ENCODE data around the gene STX12. TPM values are rescaled to one million over a fixed set of nuclear protein-coding genes. Genes with fewer than 3 reads are reported as not detected.
"Not testable (repeated sequence)": the region's sequence is repeated elsewhere in the genome, so short reads cannot be mapped to it uniquely, and the experiment has no call there.

STX12 gene
- total and polyA plus RNA-seq, 5 donors from 2014 or later: 10.2 to 26.8 (median 12.8) TPM

DNA sequence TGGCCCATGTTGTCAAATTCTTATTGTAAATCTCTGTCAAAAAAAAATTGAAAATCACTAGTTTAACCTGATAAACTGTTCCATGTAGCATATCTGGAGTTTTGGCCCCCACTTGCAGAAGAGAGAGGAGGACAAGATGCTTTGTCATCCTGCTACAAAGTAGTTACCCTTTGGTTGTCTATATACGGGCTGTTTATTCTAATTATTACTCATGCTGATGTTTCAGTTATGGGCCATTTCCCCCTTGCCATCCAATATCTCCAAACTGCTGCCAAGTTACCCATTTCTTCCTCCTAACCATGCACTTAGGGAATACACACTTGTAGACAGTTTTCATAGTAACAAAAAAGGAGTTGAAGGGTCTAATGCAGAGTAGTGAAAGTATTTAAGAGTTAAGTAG is 22.6 kb downstream of the STX12 start:
- DNase-seq (no peak), ATAC-seq (ENCODE audit: low read depth in 2 of 2) (no peak)
- Mint-ChIP-seq H3K9me3 (no peaks in the 10 kb centered on the region), H3K36me3 (peaks cover 39% of the 10 kb centered on the region), H3K4me1 (peaks cover 0 to 18% (median 11%) of the 10 kb centered on the region in 4 donors), H3K27me3 (no peaks in the 10 kb centered on the region), H3K4me3 (no peak overlapping the region), H3K27ac (peak overlapping the region; percentile 22 to 47 (median 29))
- no peaks in the 10 kb centered on the region for H3K9me3 ChIP-seq (ENCODE audit: control insufficient read depth in 2 of 2, low read length in 2 of 2)
- peaks cover 56% of the 10 kb centered on the region for H3K36me3 ChIP-seq (ENCODE audit: control insufficient read depth, insufficient read depth, low read length)
- H3K27ac ChIP-seq (ENCODE audit: insufficient read depth, low read length, poor library complexity, severe bottlenecking): no peak overlapping the region
- H3K4me1 ChIP-seq (ENCODE audit: control insufficient read depth, insufficient read depth, low read length, poor library complexity, severe bottlenecking): no peaks in the 10 kb centered on the region
- H3K4me3 ChIP-seq (ENCODE audit: low read depth, low read length): no peak overlapping the region
- no peaks in the 10 kb centered on the region for H3K27me3 ChIP-seq (ENCODE audit: control insufficient read depth, insufficient read depth, low read length)

- Mint-ChIP-seq H3K36me3 (peaks cover 29% of the 10 kb centered on the region), H3K4me3 (no peak overlapping the region), H3K27me3 (no peaks in the 10 kb centered on the region), H3K9me3 (no peaks in the 10 kb centered on the region), H3K27ac (peak overlapping the region in 1 of 3 donors; percentile 82), H3K4me1 (peaks cover 0 to 6% (median 2%) of the 10 kb centered on the region in 4 donors)
- H3K36me3 ChIP-seq (ENCODE audit: control insufficient read depth, insufficient read depth, low read length): peaks cover 62% of the 10 kb centered on the region
- no peak for DNase-seq
- no peaks in the 10 kb centered on the region for H3K27me3 ChIP-seq (ENCODE audit: control insufficient read depth, insufficient read depth, low read length)
- no peaks in the 10 kb centered on the region for H3K9me3 ChIP-seq (ENCODE audit: control insufficient read depth in 2 of 2, low read length in 2 of 2)
- H3K4me1 ChIP-seq (ENCODE audit: control insufficient read depth, insufficient read depth, low read length, poor library complexity, severe bottlenecking): no peaks in the 10 kb centered on the region
- ATAC-seq (ENCODE audit: low read depth in 2 of 2): no peak
- H3K27ac ChIP-seq (ENCODE audit: insufficient read depth, low read length, poor library complexity, severe bottlenecking): no peak overlapping the region
- no peak overlapping the region for H3K4me3 ChIP-seq (ENCODE audit: low read depth, low read length)
Observed at GRCh38 chr1:27804791-27805190, 31.8 kb downstream of the STX12 start.

- ATAC-seq (ENCODE audit: low read depth in 2 of 2) (no peak), DNase-seq (no peak)
- no peak overlapping the region for H3K27ac ChIP-seq (ENCODE audit: insufficient read depth, low read length, poor library complexity, severe bottlenecking)
- H3K27me3 ChIP-seq (ENCODE audit: control insufficient read depth, insufficient read depth, low read length): no peaks in the 10 kb centered on the region
- H3K9me3 Mint-ChIP-seq: no peaks in the 10 kb centered on the region
- H3K36me3 Mint-ChIP-seq: peaks cover 28% of the 10 kb centered on the region
- no peak overlapping the region for H3K4me3 Mint-ChIP-seq
- H3K4me1 Mint-ChIP-seq: peaks cover 0 to 6% (median 0%) of the 10 kb centered on the region in 4 donors
- H3K4me1 ChIP-seq (ENCODE audit: control insufficient read depth, insufficient read depth, low read length, poor library complexity, severe bottlenecking): no peaks in the 10 kb centered on the region
- H3K9me3 ChIP-seq (ENCODE audit: control insufficient read depth in 2 of 2, low read length in 2 of 2): no peaks in the 10 kb centered on the region
- H3K4me3 ChIP-seq (ENCODE audit: low read depth, low read length): no peak overlapping the region
- H3K27me3 Mint-ChIP-seq: no peaks in the 10 kb centered on the region
- H3K36me3 ChIP-seq (ENCODE audit: control insufficient read depth, insufficient read depth, low read length): peaks cover 54% of the 10 kb centered on the region
- H3K27ac Mint-ChIP-seq: no peak overlapping the region
Observed at GRCh38 chr1:27806758-27807157, 33.7 kb downstream of the STX12 start.

DNA sequence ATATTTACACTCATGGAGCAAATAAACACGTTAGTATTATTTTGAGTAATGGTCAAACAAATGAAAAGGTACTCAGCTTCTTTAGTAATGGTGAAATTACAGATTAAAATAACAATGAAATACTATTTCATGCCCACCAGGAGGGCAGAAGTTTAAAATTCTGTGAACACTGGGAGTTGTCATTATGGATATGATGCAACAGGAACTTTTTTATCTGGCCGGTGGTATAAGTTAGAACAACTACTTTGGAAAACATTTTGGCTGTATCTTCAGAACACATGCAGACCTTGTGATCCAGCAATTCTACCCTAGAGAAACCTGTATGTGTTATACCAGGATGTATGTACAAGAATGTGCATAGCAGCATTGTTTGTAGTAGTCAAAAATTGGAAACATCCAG is 34.4 kb downstream of the STX12 start:
- Mint-ChIP-seq H3K36me3 (peaks cover 28% of the 10 kb centered on the region), H3K27me3 (no peaks in the 10 kb centered on the region), H3K27ac (no peak overlapping the region), H3K9me3 (no peaks in the 10 kb centered on the region), H3K4me3 (no peak overlapping the region), H3K4me1 (peaks cover 0 to 6% (median 0%) of the 10 kb centered on the region in 4 donors)
- Histone ChIP-seq H3K9me3 (ENCODE audit: control insufficient read depth in 2 of 2, low read length in 2 of 2) (no peaks in the 10 kb centered on the region), H3K4me1 (ENCODE audit: control insufficient read depth, insufficient read depth, low read length, poor library complexity, severe bottlenecking) (no peaks in the 10 kb centered on the region), H3K27me3 (ENCODE audit: control insufficient read depth, insufficient read depth, low read length) (no peaks in the 10 kb centered on the region), H3K27ac (ENCODE audit: insufficient read depth, low read length, poor library complexity, severe bottlenecking) (no peak overlapping the region), H3K36me3 (ENCODE audit: control insufficient read depth, insufficient read depth, low read length) (peaks cover 53% of the 10 kb centered on the region), H3K4me3 (ENCODE audit: low read depth, low read length) (no peak overlapping the region)
- DNase-seq: no peak
- ATAC-seq (ENCODE audit: low read depth in 2 of 2): no peak

- ATAC-seq (ENCODE audit: low read depth in 2 of 2); H3K27me3 Mint-ChIP-seq; H3K4me1 Mint-ChIP-seq; H3K27ac ChIP-seq (ENCODE audit: insufficient read depth, low read length, poor library complexity, severe bottlenecking); DNase-seq; H3K9me3 Mint-ChIP-seq; H3K9me3 ChIP-seq (ENCODE audit: control insufficient read depth in 2 of 2, low read length in 2 of 2); H3K27me3 ChIP-seq (ENCODE audit: control insufficient read depth, insufficient read depth, low read length); H3K4me1 ChIP-seq (ENCODE audit: control insufficient read depth, insufficient read depth, low read length, poor library complexity, severe bottlenecking); H3K4me3 ChIP-seq (ENCODE audit: low read depth, low read length); H3K4me3 Mint-ChIP-seq; H3K27ac Mint-ChIP-seq: not testable (repeated sequence)
- H3K36me3 ChIP-seq (ENCODE audit: control insufficient read depth, insufficient read depth, low read length): peaks cover 52% of the 10 kb centered on the region
- peaks cover 30% of the 10 kb centered on the region for H3K36me3 Mint-ChIP-seq
Observed at GRCh38 chr1:27808131-27808530, 35.1 kb downstream of the STX12 start.

- peaks cover 49% of the 10 kb centered on the region for H3K36me3 ChIP-seq (ENCODE audit: control insufficient read depth, insufficient read depth, low read length)
- Mint-ChIP-seq H3K27ac (no peak overlapping the region), H3K9me3 (no peaks in the 10 kb centered on the region), H3K4me3 (no peak overlapping the region), H3K27me3 (no peaks in the 10 kb centered on the region), H3K36me3 (peaks cover 25% of the 10 kb centered on the region), H3K4me1 (peaks cover 0 to 6% (median 0%) of the 10 kb centered on the region in 4 donors)
- no peaks in the 10 kb centered on the region for H3K4me1 ChIP-seq (ENCODE audit: control insufficient read depth, insufficient read depth, low read length, poor library complexity, severe bottlenecking)
- no peaks in the 10 kb centered on the region for H3K27me3 ChIP-seq (ENCODE audit: control insufficient read depth, insufficient read depth, low read length)
- DNase-seq: no peak
- H3K27ac ChIP-seq (ENCODE audit: insufficient read depth, low read length, poor library complexity, severe bottlenecking): no peak overlapping the region
- ATAC-seq (ENCODE audit: low read depth in 2 of 2): no peak
- no peak overlapping the region for H3K4me3 ChIP-seq (ENCODE audit: low read depth, low read length)
- no peaks in the 10 kb centered on the region for H3K9me3 ChIP-seq (ENCODE audit: control insufficient read depth in 2 of 2, low read length in 2 of 2)
Observed at GRCh38 chr1:27809883-27810282, 36.9 kb downstream of the STX12 start.

GRCh38 chr1:27811741-27812500 is 38.9 kb downstream of the STX12 start:
- peaks cover 38% of the 10 kb centered on the region for H3K36me3 ChIP-seq (ENCODE audit: control insufficient read depth, insufficient read depth, low read length)
- peak overlapping the region in 2 of 3 donors; percentile 14 to 71 for H3K27ac Mint-ChIP-seq

More at GRCh38 chr1:27811741-27812500, 38.9 kb downstream of the STX12 start:
- H3K4me3 ChIP-seq (ENCODE audit: low read depth, low read length): no peak overlapping the region
- no peak for ATAC-seq (ENCODE audit: low read depth in 2 of 2)
- DNase-seq: no peak
- H3K9me3 ChIP-seq (ENCODE audit: control insufficient read depth in 2 of 2, low read length in 2 of 2): no peaks in the 10 kb centered on the region
- peaks cover 0 to 8% (median 0%) of the 10 kb centered on the region in 4 donors for H3K4me1 Mint-ChIP-seq
- no peak overlapping the region for H3K4me3 Mint-ChIP-seq
- H3K27ac ChIP-seq (ENCODE audit: insufficient read depth, low read length, poor library complexity, severe bottlenecking): no peak overlapping the region
- peaks cover 27% of the 10 kb centered on the region for H3K36me3 Mint-ChIP-seq
- H3K27me3 Mint-ChIP-seq: no peaks in the 10 kb centered on the region
- H3K9me3 Mint-ChIP-seq: no peaks in the 10 kb centered on the region
- H3K4me1 ChIP-seq (ENCODE audit: control insufficient read depth, insufficient read depth, low read length, poor library complexity, severe bottlenecking): no peaks in the 10 kb centered on the region
- no peaks in the 10 kb centered on the region for H3K27me3 ChIP-seq (ENCODE audit: control insufficient read depth, insufficient read depth, low read length)

Data from CD4-positive, CD25-positive, alpha-beta regulatory T cell (primary cell).